GM12878 (cell line): ENCODE data around the gene FXN. TPM values are rescaled to one million over a fixed set of nuclear protein-coding genes. Genes with fewer than 3 reads are reported as not detected.

Experiments
- ATAC-seq: fragments of 200-7000 bp; cut with Tn5 transposase; 3 replicates; pipeline ENCODE4 v1.9.1; 2020; ENCODE audit warnings: mild to moderate bottlenecking, moderate library complexity
- BruUV-seq: library from RNA; stranded (reverse); fragments of 400-500 nt; replicated peaks from 2 replicates; lab custom pipeline; 2021; lab: Mats Ljungman, UMichigan
- CTCF ChIA-PET: fragments of 300-600 bp; sonication (Branson Sonifier 250); formaldehyde crosslinking; extraction: SDS; loops from one replicate; lab custom pipeline; 2021; ENCODE audit warnings: inconsistent platforms; lab: Yijun Ruan, JAX
- POLR2A ChIA-PET: fragments of 350-600 bp; formaldehyde crosslinking; extraction: SDS; loops from one replicate; lab custom pipeline; 2021; ENCODE audit warnings: inconsistent platforms; lab: Charles Lee
- RAD21 ChIA-PET: fragments of 300-600 bp; sonication (Branson Sonifier 250); formaldehyde crosslinking; loops from one replicate; lab custom pipeline; 2023; ENCODE audit warnings: antibody characterized with exemption; ENCODE audit not compliant: unreplicated experiment; lab: Charles Lee
- SMC1A ChIA-PET: fragments of 300-600 bp; sonication (Branson Sonifier 250); formaldehyde crosslinking; loops from one replicate; lab custom pipeline; 2023; ENCODE audit not compliant: unreplicated experiment, uncharacterized antibody; lab: Charles Lee
- DNase-seq: peaks from one replicate; pipeline ENCODE4 v3.0.0-alpha.2; 2011; ENCODE audit warnings: low read depth, low spot score
- FAIRE-seq: peaks from 3 replicates; lab custom pipeline; 2011; peaks lifted over from hg19 to GRCh38; lab: Jason Lieb, UNC
- H2AFZ ChIP-seq: 2 replicates; pipeline ENCODE4 v1.6.0; 2011; ENCODE audit warnings: low read depth, low read length, control low read depth; ENCODE audit not compliant: control insufficient read depth
- H3K27ac ChIP-seq: 2 replicates; pipeline ENCODE4 v1.5.1; 2011; ENCODE audit warnings: control low read depth; ENCODE audit not compliant: control insufficient read depth, insufficient read depth
- H3K27me3 ChIP-seq, 2 experiments: replicated peaks in 1 of 2; 2 replicates each; pipeline versions ENCODE4 v1.6.0 to v1.6.1; 2011; ENCODE audit warnings: low read length in 1 of 2; ENCODE audit not compliant: control insufficient read depth in 2 of 2, insufficient read depth in 2 of 2
- H3K36me3 ChIP-seq, 2 experiments: 2 replicates each; pipeline ENCODE4 v1.5.1; 2011; ENCODE audit warnings: low read length in 1 of 2; ENCODE audit not compliant: control insufficient read depth in 2 of 2, insufficient read depth in 2 of 2
- H3K4me1 ChIP-seq: 2 replicates; pipeline ENCODE4 v1.6.1; 2011; ENCODE audit warnings: mild to moderate bottlenecking, low read length, moderate library complexity, mixed read lengths; ENCODE audit not compliant: control insufficient read depth, insufficient read depth
- H3K4me2 ChIP-seq: 2 replicates; pipeline ENCODE4 v1.6.0; 2011; ENCODE audit warnings: control low read depth; ENCODE audit not compliant: control insufficient read depth, insufficient read depth
- H3K4me3 ChIP-seq: fragments of 200-600 bp; sonication (generic); 2 replicates; pipeline ENCODE4 v1.5.1; 2016
- H3K79me2 ChIP-seq: 2 replicates; pipeline ENCODE4 v1.6.0; 2011; ENCODE audit warnings: low read length; ENCODE audit not compliant: control insufficient read depth, insufficient read depth
- H3K9ac ChIP-seq: 2 replicates; pipeline ENCODE4 v1.8.0; 2011; ENCODE audit warnings: low read length, control low read depth, mixed read lengths; ENCODE audit not compliant: control insufficient read depth, insufficient read depth
- H3K9me3 ChIP-seq: replicated peaks from 3 replicates; pipeline ENCODE4 v1.5.1; 2011; ENCODE audit warnings: mild to moderate bottlenecking, low read length; ENCODE audit not compliant: control insufficient read depth, insufficient read depth
- H4K20me1 ChIP-seq: 2 replicates; pipeline ENCODE4 v1.6.0; 2011; ENCODE audit not compliant: control insufficient read depth, insufficient read depth
- ASH2L ChIP-seq: fragments of 300-600, 200-600 bp; sonication (generic); IDR thresholded peaks from 2 replicates; pipeline ENCODE4 v1.6.1; 2017; ENCODE audit warnings: low read depth, mild to moderate bottlenecking, borderline replicate concordance
- BHLHE40 ChIP-seq, 2 experiments: fragments of 450-650 bp in 1 of 2; IDR thresholded peaks; 2 replicates each; pipeline ENCODE4 v1.6.1; 2011 to 2017; ENCODE audit warnings: low read depth in 2 of 2, borderline replicate concordance in 1 of 2, improper control_type of control experiment in 1 of 2, low read length in 1 of 2, mild to moderate bottlenecking in 1 of 2
- CBFB ChIP-seq: IDR thresholded peaks from 2 replicates; pipeline ENCODE4 v1.6.1; 2016; ENCODE audit warnings: antibody characterized with exemption, low read depth
- CHD1 ChIP-seq: IDR thresholded peaks from 2 replicates; pipeline ENCODE4 v1.6.1; 2012; ENCODE audit warnings: low read depth, low read length, improper control_type of control experiment
- CHD4 ChIP-seq: fragments of 200-600 bp; sonication (generic); IDR thresholded peaks from 2 replicates; pipeline ENCODE4 v1.6.1; 2016; ENCODE audit warnings: mild to moderate bottlenecking
- CUX1 ChIP-seq: IDR thresholded peaks from 2 replicates; pipeline ENCODE4 v1.6.1; 2012; ENCODE audit warnings: improper control_type of control experiment, low read depth, low read length; ENCODE audit not compliant: insufficient replicate concordance
- E4F1 ChIP-seq: fragments of 450-650 bp; IDR thresholded peaks from 2 replicates; pipeline ENCODE4 v1.6.1; 2018; ENCODE audit warnings: borderline replicate concordance, mild to moderate bottlenecking; ENCODE audit not compliant: partially characterized antibody
- ESRRA ChIP-seq: IDR thresholded peaks from 2 replicates; pipeline ENCODE4 v1.6.1; 2012; ENCODE audit warnings: mild to moderate bottlenecking, low read length, improper control_type of control experiment
- IKZF1 ChIP-seq: fragments of 450-650 bp; conservative IDR thresholded peaks from 2 replicates; pipeline ENCODE4 v1.6.1; 2017; ENCODE audit warnings: antibody characterized with exemption, mild to moderate bottlenecking
- IRF4 ChIP-seq: IDR thresholded peaks from 2 replicates; pipeline ENCODE4 v1.6.1; 2011; ENCODE audit warnings: low read depth, low read length
- MEF2B ChIP-seq: fragments of 450-650 bp; IDR thresholded peaks from 2 replicates; pipeline ENCODE4 v1.6.1; 2018; ENCODE audit warnings: mild to moderate bottlenecking, moderate library complexity; ENCODE audit not compliant: partially characterized antibody, poor library complexity, severe bottlenecking
- NFYA ChIP-seq: IDR thresholded peaks from 2 replicates; pipeline ENCODE4 v1.6.1; 2011; ENCODE audit warnings: low read depth, mild to moderate bottlenecking, low read length, improper control_type of control experiment, borderline replicate concordance
- NFYB ChIP-seq: IDR thresholded peaks from 2 replicates; pipeline ENCODE4 v1.6.1; 2011; ENCODE audit warnings: low read depth, mild to moderate bottlenecking, low read length, improper control_type of control experiment, moderate library complexity; ENCODE audit not compliant: insufficient read depth
- POLR2AphosphoS5 ChIP-seq: IDR thresholded peaks from 2 replicates; pipeline ENCODE4 v1.6.1; 2011; ENCODE audit warnings: mild to moderate bottlenecking, low read length, inconsistent platforms
- ZBED1 ChIP-seq: IDR thresholded peaks from 2 replicates; pipeline ENCODE4 v1.6.1; 2016; ENCODE audit warnings: borderline replicate concordance
- ZNF274 ChIP-seq: IDR thresholded peaks from one replicate; pipeline ENCODE4 v1.8.0; 2011; ENCODE audit not compliant: insufficient read length, insufficient read depth
- ZNF622 ChIP-seq: fragments of 450-650 bp; IDR thresholded peaks from 2 replicates; pipeline ENCODE4 v1.6.1; 2017; ENCODE audit warnings: mild to moderate bottlenecking, inconsistent platforms
- WGBS: methylation state at CpG from one replicate; pipeline ENCODE4 v1.1.6; 2016; ENCODE audit warnings: low lambda C conversion rate; ENCODE audit not compliant: insufficient replicate concordance, insufficient coverage; ENCODE audit errors: missing lambda C conversion rate; 5-methylcytosine and 5-hydroxymethylcytosine counted together
- in situ Hi-C: fragments of 300-500 bp; cut with MboI; formaldehyde crosslinking; loops from 9 replicates; pipeline ENCODE4 v1.14.3; 2018; ENCODE audit warnings: mixed read lengths
- intact Hi-C: fragments of 100-400 bp; cut with micrococcal nuclease; formaldehyde crosslinking; loops from one replicate; pipeline ENCODE4 v1.14.2; 2022; ENCODE audit not compliant: unreplicated experiment
- polyA plus RNA-seq, 11 experiments: library from polyadenylated mRNA; depleted of rRNA in 4 of 11; unstranded in 6 of 11; stranded (reverse) in 5 of 11; fragments of >200 nt; fragmentation: Nextera tagmentation in 4 of 11; fragmentation: Illumina TruSeq in 1 of 11; extraction: Ambion mirVana in 4 of 11; extraction: Trizol in 1 of 11; gene quantifications; 1 replicate in 1 of 11; 2 replicates in 10 of 11; pipeline versions ENCODE4 v1.2.1 to v1.2.3, GENCODE V29; 2011 to 2016; ENCODE audit warnings: inconsistent platforms in 2 of 11, missing spikeins in 2 of 11, low read depth in 1 of 11
- total RNA-seq, 4 experiments: library from RNA; depleted of rRNA in 3 of 4; stranded (reverse); fragments of >200 nt in 3 of 4; fragmentation: Illumina TruSeq in 1 of 4; extraction: Trizol in 1 of 4; gene quantifications; 2 replicates each; pipeline versions ENCODE4 v1.2.1 to v1.2.3, GENCODE V29; 2013 to 2021

Gene FXN
- total and polyA plus RNA-seq, 10 of the 15 experiments (the other 5 are each of a cell fraction or from before 2014, with no cell fraction given) = 7.3 to 78.0 (median 23.2) TPM

GRCh38 chr9:68996462-68996861 is 39.1 kb upstream of the FXN start:
- in situ Hi-C loops = loop anchor here (10.0 kb wide), 1 partner anchor 292 kb away; the partner anchor contains the start of gene PIP5K1B
- no peak overlapping the region for H3K4me2 ChIP-seq
- H4K20me1 ChIP-seq = no peaks in the 10 kb centered on the region
- H3K9me3 ChIP-seq = no peaks in the 10 kb centered on the region
- ChIA-PET RAD21 (interaction anchor here (1.2 to 2.0 kb wide), 4 partner anchors 12 to 429 kb away, joined by 3 to 6 read pairs (median 4); a partner anchor contains a TSS), POLR2A (interaction anchor here (0.7 kb wide), 1 partner anchor 124 kb away, joined by 3 read pairs; no protein-coding TSS in a partner anchor), CTCF (interaction anchor here (0.7 to 3.3 kb wide), 8 partner anchors 13 to 415 kb away, joined by 3 to 19 read pairs (median 4); no protein-coding TSS in a partner anchor), SMC1A (interaction anchor here (0.5 to 3.4 kb wide), 9 partner anchors 9 to 268 kb away, joined by 3 to 21 read pairs (median 3); no protein-coding TSS in a partner anchor)
- no peaks in the 10 kb centered on the region for H3K36me3 ChIP-seq
- FAIRE-seq = no peak
- no peaks in the 10 kb centered on the region for H3K79me2 ChIP-seq
- no peak for ATAC-seq
- no peak for TF ChIP-seq CBFB
- TF ChIP-seq POLR2AphosphoS5 = no peak
- TF ChIP-seq CHD1 = no peak
- TF ChIP-seq CUX1 = no peak
- no peak for TF ChIP-seq IRF4
- no peak for TF ChIP-seq CHD4
- no peak for TF ChIP-seq ZNF274
- no peak for TF ChIP-seq BHLHE40 (IDR thresholded peaks at IDR 0.05; ENCODE audit: borderline replicate concordance in 1 of 2, low read depth in 2 of 2, low read length in 1 of 2)
- TF ChIP-seq NFYA = no peak
- TF ChIP-seq ZBED1 = no peak
- TF ChIP-seq E4F1 = no peak
- no peak for TF ChIP-seq ZNF622
- TF ChIP-seq ESRRA = no peak
- no peak for TF ChIP-seq IKZF1
- TF ChIP-seq MEF2B = no peak
- TF ChIP-seq ASH2L = no peak
- TF ChIP-seq NFYB = no peak
- H3K4me3 ChIP-seq = no peak overlapping the region
- no peak overlapping the region for H3K27ac ChIP-seq
- peaks cover 11% of the 10 kb centered on the region for H3K4me1 ChIP-seq
- DNase-seq = no peak
- intact Hi-C loops = loop anchor here (5.0 kb wide), 4 partner anchors 79 to 289 kb away; partner anchors contain the start of gene PIP5K1B
- 49% methylated on average over 5 of the region's 5 CpGs for whole genome bisulfite sequencing
- no peak overlapping the region for H3K9ac ChIP-seq
- BruUV-seq = no TSS peak
- H3K27me3 ChIP-seq = no peaks in the 10 kb centered on the region
- peak overlapping the region; percentile 36 for H2AFZ ChIP-seq
